ENCODE data around the gene OXSR1.

- TF ChIP-seq CTCF (IDR thresholded peaks at IDR 0.05): no peak
- no peak for TF ChIP-seq ZFX (IDR thresholded peaks at IDR 0.05; ENCODE audit: borderline replicate concordance)
These were observed 10.6 kb upstream of the OXSR1 start for GRCh38 chr3:38154625-38155255.

All from 22Rv1 (cell line).